Measurements from ENCODE around the gene WNT16.
A peak's percentile ranks its signal among the peaks of the same experiment; 100 is the strongest.

Gene WNT16

DNA sequence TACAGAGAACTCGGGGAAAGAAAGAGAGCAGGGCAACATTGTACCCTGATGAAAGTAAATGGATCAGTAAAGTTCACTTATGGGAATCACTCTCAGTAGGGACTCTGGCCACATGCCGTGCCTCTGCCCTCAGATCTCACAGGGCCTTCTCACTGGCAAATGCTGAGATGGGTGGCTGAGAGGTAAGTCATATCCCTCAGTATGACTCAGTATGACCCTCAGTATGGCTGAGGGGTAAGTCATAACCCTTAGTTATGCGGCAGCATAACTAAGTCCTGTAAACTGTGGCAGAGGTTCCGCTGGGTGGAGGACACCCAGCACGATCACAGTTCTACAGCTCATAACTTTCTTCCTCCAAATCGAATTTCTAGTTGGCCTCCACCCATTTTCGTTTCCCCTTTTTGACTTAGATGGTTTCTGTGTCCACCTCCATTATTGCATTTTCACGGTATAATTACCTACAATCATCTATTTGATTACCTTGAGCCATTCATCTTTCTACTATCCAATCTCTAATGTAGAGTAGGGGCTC lies 26.5 kb upstream of the WNT16 start:
- H3K36me3 ChIP-seq (ENCODE audit: insufficient read depth, low read length), result no peaks in the 10 kb centered on the region
- H3K27ac ChIP-seq, result no peak overlapping the region
- TF ChIP-seq EZH2 (IDR thresholded peaks at IDR 0.05) (no peak), FOXP2 (optimal IDR thresholded peaks at IDR 0.05; ENCODE audit: control extremely low read depth, extremely low read length, insufficient read depth) (no peak), POLR2AphosphoS5 (IDR thresholded peaks at IDR 0.05; ENCODE audit: borderline replicate concordance, low read depth, low read length) (no peak)
- H3K9ac ChIP-seq (ENCODE audit: insufficient read length), result no peak overlapping the region
- no peak for DNase-seq (ENCODE audit: low read depth, low spot score)
- H3K9me3 ChIP-seq (ENCODE audit: low read depth, low read length), result no peaks in the 10 kb centered on the region
- no peak overlapping the region for H3K4me3 ChIP-seq

DNA sequence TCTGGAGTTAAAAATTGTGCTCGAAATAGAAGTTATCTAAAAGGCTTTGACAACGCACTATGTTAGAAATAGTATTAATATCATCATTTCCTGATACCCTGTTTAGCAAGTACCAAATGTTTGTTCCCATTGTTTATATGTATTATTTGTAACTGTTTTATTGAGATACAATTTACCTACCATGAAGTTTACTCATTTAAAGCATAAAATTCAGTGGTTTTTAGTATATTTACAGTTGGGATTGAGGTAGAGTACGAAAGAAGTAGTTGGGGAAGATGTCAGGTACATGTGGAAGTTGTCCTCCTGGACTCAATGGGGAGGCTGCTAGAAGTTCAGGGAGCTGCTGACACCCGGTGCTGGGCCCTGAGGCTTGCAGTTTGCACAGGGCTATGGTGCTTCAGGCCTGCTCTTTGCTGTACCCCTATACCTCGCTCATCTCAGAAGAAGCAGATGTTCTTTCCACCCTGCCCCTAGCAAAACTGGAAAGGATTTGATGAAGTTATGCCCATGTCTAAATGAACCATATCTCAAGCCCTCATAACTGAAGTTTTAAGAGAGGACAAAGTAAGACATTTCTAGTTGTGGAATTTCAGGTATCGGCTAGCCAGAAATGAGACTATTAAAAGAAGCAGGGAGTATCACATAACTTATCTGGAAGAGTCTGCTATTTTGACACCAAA lies 25.2 kb upstream of the WNT16 start:
- Histone ChIP-seq H3K36me3 (ENCODE audit: insufficient read depth, low read length) (no peaks in the 10 kb centered on the region), H3K27ac (no peak overlapping the region), H3K9ac (ENCODE audit: insufficient read length) (no peak overlapping the region), H3K9me3 (ENCODE audit: low read depth, low read length) (no peaks in the 10 kb centered on the region), H3K4me3 (peak overlapping the region; percentile 54)
- no peak for DNase-seq (ENCODE audit: low read depth, low spot score)
- TF ChIP-seq EZH2 (IDR thresholded peaks at IDR 0.05), result no peak
- no peak for TF ChIP-seq POLR2AphosphoS5 (IDR thresholded peaks at IDR 0.05; ENCODE audit: borderline replicate concordance, low read depth, low read length)
- TF ChIP-seq FOXP2 (optimal IDR thresholded peaks at IDR 0.05; ENCODE audit: control extremely low read depth, extremely low read length, insufficient read depth), result no peak

DNA sequence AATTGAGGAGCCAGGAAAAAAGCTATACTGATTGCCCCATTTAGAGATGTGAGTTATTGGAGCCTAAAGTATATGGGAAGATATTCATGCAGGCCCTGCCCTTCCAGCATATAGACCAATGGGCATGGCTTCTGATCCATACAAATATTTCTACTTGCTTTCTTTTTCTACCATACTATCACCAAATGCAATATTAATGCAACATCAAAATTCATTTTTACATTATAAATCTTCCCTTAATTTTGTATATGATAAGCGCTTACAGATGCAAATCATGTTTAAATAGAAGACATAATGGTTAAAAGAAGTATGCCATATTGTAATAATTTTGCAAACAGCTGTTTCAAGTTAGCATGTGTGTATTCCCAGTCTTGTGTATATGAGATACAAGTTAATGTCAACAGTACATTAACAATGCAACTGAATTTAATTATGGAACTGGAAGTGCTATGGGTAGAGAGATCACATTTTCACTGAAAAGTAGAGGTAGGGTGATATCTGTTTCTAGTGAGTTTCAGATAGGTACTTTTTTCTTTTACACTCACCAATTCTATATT lies 24.6 kb upstream of the WNT16 start:
- TF ChIP-seq FOXP2 (optimal IDR thresholded peaks at IDR 0.05; ENCODE audit: control extremely low read depth, extremely low read length, insufficient read depth), result peak; percentile 75
- TF ChIP-seq EZH2 (IDR thresholded peaks at IDR 0.05), result no peak
- H3K4me3 ChIP-seq, result peak overlapping the region; percentile 54
- H3K27ac ChIP-seq, result peak overlapping the region; percentile 65; the same call in 1 of the 2 replicates
- no peak overlapping the region for H3K9ac ChIP-seq (ENCODE audit: insufficient read length)
- DNase-seq (ENCODE audit: low read depth, low spot score), result no peak
- H3K36me3 ChIP-seq (ENCODE audit: insufficient read depth, low read length), result no peaks in the 10 kb centered on the region
- H3K9me3 ChIP-seq (ENCODE audit: low read depth, low read length), result no peaks in the 10 kb centered on the region

DNA sequence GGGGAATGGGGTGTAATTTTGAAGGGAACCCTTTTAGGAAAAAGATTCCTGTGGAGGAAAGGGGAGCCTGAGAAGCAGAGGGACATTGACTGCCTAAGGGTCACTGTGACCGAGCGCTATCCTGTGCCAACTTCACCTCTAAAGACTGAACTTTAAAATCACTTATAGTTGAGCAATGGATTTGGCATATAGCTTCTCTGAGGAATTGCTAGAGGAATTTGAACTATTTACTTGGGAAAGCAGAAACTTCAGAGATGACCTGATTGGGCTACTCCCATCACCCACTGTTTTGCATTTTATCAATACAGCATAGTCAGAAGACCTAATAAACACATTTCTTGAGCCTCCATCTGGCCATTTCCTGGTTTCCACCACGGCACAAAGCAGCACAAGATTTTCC lies 23.7 kb upstream of the WNT16 start:
- H3K27ac ChIP-seq, result no peak overlapping the region
- H3K9me3 ChIP-seq (ENCODE audit: low read depth, low read length), result no peaks in the 10 kb centered on the region; the same call in 1 of the 2 replicates
- peak overlapping the region; percentile 54 for H3K4me3 ChIP-seq
- TF ChIP-seq POLR2AphosphoS5 (IDR thresholded peaks at IDR 0.05; ENCODE audit: borderline replicate concordance, low read depth, low read length) (no peak), EZH2 (IDR thresholded peaks at IDR 0.05) (no peak), FOXP2 (optimal IDR thresholded peaks at IDR 0.05; ENCODE audit: control extremely low read depth, extremely low read length, insufficient read depth) (no peak)
- H3K9ac ChIP-seq (ENCODE audit: insufficient read length), result no peak overlapping the region
- DNase-seq (ENCODE audit: low read depth, low spot score), result no peak
- H3K36me3 ChIP-seq (ENCODE audit: insufficient read depth, low read length), result no peaks in the 10 kb centered on the region

DNA sequence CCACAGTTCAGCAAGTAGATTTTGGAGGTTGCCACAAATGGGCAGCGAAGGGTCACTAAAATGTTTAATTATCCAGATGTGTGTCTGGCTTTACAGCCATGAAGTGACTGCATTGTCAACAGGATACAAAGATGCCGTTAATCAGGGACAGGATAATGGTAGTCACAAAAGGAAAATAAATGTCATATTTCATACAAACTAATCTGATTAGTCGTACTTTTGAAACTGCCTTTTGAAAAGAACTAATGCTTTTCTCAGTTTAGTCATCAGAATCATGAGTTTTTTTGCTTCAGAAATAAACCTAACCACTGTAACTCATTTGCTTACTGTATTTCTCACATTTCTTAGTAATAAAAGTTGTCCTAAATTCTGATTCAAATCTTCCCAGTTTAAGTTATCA lies 22.2 kb upstream of the WNT16 start:
- Histone ChIP-seq H3K9ac (ENCODE audit: insufficient read length) (no peak overlapping the region), H3K36me3 (ENCODE audit: insufficient read depth, low read length) (no peaks in the 10 kb centered on the region), H3K4me3 (no peak overlapping the region), H3K27ac (no peak overlapping the region), H3K9me3 (ENCODE audit: low read depth, low read length) (no peaks in the 10 kb centered on the region; the same call in 1 of the 2 replicates)
- no peak for DNase-seq (ENCODE audit: low read depth, low spot score)
- TF ChIP-seq EZH2 (IDR thresholded peaks at IDR 0.05) (no peak), FOXP2 (optimal IDR thresholded peaks at IDR 0.05; ENCODE audit: control extremely low read depth, extremely low read length, insufficient read depth) (no peak), POLR2AphosphoS5 (IDR thresholded peaks at IDR 0.05; ENCODE audit: borderline replicate concordance, low read depth, low read length) (no peak)

DNA sequence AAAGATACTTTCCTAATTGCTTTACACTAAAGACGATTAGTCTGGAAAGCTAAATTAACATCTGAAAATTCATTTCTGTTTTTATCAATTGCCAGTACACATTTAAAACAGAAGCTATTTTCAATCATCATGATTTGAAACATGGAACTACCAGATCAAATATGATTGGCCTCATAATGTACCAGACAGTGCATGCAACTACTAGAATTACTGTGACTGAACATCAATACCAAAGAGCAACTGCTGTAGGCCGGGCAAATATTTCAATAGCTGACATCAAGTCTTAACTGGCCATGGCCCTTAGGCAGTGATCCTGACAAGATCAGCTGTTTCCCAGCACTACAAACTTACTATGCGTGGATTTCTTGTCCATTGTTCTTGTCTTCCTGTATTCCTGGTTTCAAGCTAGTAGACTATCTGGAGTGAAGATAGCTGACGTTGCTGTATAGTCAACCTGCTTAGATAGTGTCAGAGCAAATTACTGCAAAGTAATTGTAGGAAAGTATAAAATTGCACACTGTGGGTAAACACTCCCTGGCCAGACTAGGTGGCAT lies 21.7 kb upstream of the WNT16 start:
- Histone ChIP-seq H3K9me3 (ENCODE audit: low read depth, low read length) (no peaks in the 10 kb centered on the region; the same call in 1 of the 2 replicates), H3K4me3 (no peak overlapping the region), H3K36me3 (ENCODE audit: insufficient read depth, low read length) (no peaks in the 10 kb centered on the region), H3K27ac (no peak overlapping the region), H3K9ac (ENCODE audit: insufficient read length) (no peak overlapping the region)
- TF ChIP-seq EZH2 (IDR thresholded peaks at IDR 0.05) (no peak), POLR2AphosphoS5 (IDR thresholded peaks at IDR 0.05; ENCODE audit: borderline replicate concordance, low read depth, low read length) (no peak), FOXP2 (optimal IDR thresholded peaks at IDR 0.05; ENCODE audit: control extremely low read depth, extremely low read length, insufficient read depth) (no peak)
- DNase-seq (ENCODE audit: low read depth, low spot score), result no peak

DNA sequence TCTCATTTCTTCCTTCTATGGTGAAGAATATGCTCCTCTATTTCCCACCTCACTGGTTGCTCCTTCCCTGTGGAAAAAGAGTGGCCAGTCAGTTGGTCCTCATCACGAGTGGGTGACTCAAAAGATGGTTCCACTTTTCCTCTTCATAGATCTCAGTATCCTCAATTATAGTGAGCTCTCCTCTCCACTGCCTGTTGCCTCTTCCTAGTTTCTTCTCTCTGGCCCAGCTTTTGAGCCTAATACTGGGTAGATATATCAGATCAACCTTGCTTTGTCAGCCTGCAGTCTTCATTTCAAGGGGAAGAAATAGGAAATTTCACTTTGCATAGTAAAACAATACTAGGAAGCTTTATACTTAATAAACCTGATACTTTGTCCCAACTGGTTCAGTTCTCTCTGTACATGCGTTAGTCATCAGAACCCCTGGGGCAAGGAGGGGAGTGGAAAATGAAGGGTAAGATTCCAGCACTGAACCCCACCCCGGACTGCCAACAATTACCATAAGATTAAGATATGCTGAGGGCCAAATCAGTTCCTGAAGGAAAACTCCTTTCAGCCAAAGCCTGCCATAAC lies 15.5 kb upstream of the WNT16 start:
- Histone ChIP-seq H3K36me3 (ENCODE audit: insufficient read depth, low read length) (no peaks in the 10 kb centered on the region), H3K4me3 (peak overlapping the region; percentile 63), H3K9me3 (ENCODE audit: low read depth, low read length) (no peaks in the 10 kb centered on the region; the same call in 1 of the 2 replicates), H3K27ac (peak overlapping the region; percentile 22; the same call in 1 of the 2 replicates), H3K9ac (ENCODE audit: insufficient read length) (no peak overlapping the region)
- DNase-seq (ENCODE audit: low read depth, low spot score), result no peak
- no peak for TF ChIP-seq EZH2 (IDR thresholded peaks at IDR 0.05)
- no peak for TF ChIP-seq FOXP2 (optimal IDR thresholded peaks at IDR 0.05; ENCODE audit: control extremely low read depth, extremely low read length, insufficient read depth)
- TF ChIP-seq POLR2AphosphoS5 (IDR thresholded peaks at IDR 0.05; ENCODE audit: borderline replicate concordance, low read depth, low read length), result no peak
